GM19193 (cell line): ENCODE data around the gene AKT1S1.
A peak's percentile ranks its signal among the peaks of the same experiment; 100 is the strongest.

Experiments
- POLR2A ChIP-seq: IDR thresholded peaks from 4 replicates; pipeline ENCODE4 v1.6.1; 2011; ENCODE audit not compliant: insufficient read depth, insufficient read length; ENCODE audit errors: extremely low read depth

The AKT1S1 gene

DNA sequence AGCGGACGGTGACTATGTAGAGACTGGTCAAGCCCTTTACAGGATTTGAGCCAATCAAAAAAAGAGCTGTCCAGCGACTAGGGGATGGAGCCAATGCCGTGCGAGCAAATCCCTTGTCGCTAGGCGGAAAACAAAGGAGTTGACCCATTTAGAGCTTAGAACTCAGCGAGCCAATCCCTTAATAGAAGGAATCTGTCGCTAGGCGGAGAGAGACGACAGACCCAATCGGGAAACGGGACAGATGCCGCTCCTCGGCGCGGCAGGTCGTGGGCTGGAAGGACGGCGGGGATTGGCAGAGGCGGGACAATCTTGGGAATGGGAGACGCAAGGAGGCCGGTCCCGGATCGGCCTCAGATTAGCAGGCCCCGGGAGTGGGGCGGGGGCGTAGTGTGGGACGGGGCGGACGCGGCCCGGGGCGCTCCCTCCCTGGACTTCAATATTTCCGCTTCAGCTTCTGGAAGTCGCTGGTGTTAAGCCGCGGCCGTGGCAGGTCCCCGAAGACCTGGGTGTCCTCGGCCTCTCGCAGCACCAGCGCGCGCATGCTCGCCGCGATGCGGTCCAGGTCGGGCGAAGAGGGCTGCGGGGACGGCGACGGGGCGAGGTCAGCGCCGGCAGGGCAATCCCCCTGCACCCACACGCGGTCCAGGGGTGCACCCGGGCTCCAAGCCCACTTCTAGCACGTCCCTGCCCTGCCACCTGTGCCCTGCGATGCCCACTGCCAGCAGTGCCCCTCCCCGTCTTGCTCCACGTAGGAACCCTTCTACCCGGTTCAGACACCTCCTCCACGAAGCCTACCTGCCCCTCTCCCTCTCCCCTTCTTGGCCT lies 7.5 kb downstream of the AKT1S1 start:
- peak; percentile 61 for TF ChIP-seq POLR2A

DNA sequence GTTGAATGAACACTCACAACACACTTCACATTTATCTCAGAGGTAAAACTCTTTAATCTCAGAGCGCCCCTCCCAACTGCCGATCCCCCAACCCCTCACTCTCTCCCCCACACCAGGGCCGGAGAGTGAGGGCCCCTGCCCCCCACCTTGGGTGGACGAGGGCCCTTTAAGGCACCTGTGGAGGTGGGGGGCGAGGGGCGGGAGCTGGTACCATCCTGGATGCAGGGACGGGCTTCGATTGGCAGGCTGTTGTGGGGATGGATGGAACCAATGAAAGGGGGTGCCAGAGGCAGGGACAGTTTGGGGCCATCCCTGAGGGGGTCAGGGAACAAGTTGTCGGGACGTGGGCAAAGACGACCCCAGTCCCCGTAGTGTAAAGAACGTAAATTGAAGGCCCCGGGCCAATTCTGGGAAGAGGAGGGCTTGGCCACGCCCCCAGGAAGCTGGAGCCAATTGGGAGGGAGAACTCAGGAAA lies 8.1 kb downstream of the AKT1S1 start:
- TF ChIP-seq POLR2A: no peak

- peak; percentile 88 for TF ChIP-seq POLR2A
Measured at GRCh38 chr19:49866933-49867782, 10.0 kb downstream of the AKT1S1 start, which contains the start of gene PNKP. Gene PNKP (minus strand): TSS chr19:49867576. CDS start chr19:49867204, 372 bp downstream.

DNA sequence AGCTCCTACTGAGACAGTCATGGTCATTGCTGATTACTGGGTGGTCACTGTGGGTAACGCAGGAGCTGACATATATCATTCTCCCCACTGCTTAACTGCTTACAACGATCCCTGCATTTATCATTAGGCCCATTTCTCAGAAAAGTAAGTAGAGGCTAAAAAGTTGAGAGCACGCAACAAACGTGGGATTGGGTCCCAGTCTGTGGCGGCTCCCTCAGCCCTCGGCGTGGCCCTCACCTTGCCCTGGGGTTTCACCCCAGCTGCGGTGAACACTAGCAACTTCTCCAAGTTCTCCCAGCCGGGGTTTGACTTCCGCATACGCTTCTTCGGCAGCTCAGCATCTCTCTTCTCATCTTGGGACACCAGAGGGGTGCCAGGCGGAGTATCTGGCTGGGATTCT lies 12.3 kb downstream of the AKT1S1 start:
- no peak for TF ChIP-seq POLR2A

DNA sequence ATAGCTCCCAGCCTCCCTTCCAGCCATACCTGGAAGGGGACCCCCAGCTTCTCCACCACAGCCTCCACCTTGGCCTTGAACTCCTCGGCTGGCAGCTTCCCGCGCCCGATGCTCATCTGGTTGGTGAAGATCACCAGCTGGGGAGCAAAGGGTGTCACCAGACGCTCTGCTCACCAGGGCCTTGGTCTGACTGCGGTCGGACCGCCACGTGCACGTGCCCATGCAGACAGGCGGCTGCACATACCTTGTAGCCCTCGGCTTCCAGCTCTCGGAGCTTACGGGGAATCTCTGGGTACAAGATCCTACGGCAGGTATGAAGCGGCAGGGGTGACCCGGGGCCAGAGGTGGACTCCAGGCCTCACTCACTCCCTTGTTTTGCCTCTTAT lies 13.2 kb downstream of the AKT1S1 start:
- no peak for TF ChIP-seq POLR2A

GRCh38 chr19:49863254-49863934 lies 13.8 kb downstream of the AKT1S1 start:
- no peak for TF ChIP-seq POLR2A

- no peak for TF ChIP-seq POLR2A
Measured at GRCh38 chr19:49862391-49863253, 14.5 kb downstream of the AKT1S1 start.

GRCh38 chr19:49861541-49862378 lies 15.4 kb downstream of the AKT1S1 start:
- TF ChIP-seq POLR2A: no peak

DNA sequence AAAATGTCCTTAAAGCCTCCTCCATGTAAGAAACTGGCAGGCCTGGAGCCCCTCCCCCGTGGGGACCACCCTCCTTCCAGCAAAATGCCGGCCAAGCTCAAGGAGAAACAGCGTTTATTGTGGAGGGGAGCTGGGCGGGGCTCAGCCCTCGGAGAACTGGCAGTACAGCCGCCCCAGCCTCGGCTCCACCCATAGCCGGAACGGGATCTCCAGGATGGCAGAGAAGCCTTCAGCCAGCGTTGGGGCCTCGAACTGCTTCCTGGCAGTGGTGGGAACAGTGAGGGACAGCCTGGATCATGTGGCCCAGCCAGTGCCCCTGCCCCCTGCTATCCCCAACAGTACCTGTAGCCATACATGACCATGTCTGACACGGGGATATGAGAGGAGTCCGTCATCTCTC lies 16.0 kb downstream of the AKT1S1 start:
- no peak for TF ChIP-seq POLR2A

DNA sequence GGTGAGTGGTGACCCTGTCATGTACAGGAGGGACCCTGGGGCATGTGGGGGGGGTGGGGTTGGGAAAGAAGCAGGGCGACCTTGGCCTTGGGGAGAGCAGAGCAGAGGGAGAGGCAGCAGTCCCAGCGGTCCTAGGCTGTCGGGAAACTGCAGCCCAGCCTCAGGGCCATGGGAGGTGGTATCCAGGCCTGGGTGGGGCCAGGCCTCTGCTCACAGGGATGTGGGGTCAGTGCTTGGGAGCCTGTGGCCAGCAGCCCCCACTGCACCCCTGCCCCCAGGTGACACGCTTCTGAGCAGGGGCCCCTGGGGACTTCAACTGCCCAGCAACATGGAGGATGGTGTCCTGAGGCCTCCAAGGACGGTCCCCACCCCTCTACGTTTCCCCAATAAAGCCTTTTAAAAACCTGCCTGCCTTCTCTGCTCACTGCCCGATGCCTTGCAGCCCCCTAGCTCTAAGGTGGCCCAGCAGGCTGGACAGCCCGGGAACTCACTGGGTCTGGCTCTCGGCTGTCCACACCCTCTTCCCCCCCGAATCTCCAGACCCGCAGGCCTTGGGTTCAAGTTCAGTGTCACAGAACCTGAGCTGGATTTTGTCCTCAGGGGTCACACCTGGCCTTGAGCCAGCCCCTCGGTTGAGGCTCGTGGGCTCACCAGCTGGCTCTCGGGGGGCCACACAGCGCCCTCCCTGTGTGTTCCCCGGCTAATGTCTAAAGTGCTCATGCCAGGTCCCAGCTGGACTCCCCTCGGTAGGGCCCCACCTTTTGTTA lies 16.6 kb downstream of the AKT1S1 start:
- no peak for TF ChIP-seq POLR2A

DNA sequence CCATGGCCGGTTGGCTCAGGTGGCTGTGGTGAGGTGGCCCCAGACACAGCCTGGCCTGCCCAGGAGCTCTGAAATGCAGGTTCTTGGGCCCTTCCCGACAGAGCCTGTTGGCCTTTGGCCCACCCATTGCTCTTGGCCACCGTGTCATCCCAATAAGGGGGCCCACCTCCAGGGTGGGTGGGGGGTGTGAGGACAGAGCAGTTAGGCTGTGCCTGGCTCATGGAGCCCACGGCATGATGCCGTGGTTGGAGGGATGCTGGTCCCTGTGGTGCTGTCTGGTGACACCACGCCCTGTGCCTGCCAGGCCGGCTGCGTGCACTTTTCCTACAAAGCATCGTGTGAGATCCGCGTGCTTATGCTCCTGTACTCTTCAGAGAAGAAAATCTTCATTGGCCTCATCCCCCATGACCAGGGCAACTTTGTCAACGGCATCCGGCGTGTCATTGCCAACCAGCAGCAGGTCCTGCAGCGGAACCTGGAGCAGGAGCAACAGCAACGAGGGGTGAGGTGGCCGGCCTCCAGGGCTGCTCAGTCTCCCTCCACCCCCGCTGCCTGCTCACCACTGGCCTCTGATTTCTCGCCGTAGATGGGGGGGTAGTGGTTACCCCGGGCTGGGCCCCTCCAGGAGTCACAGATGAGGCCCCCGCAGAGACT lies 17.3 kb downstream of the AKT1S1 start:
- TF ChIP-seq POLR2A: no peak
